NCI-H146 (cell line): Measurements from ENCODE around the gene TSEN15.
"Not testable (repeated sequence)": the region's sequence is repeated elsewhere in the genome, so short reads cannot be mapped to it uniquely, and the experiment has no call there.

Source experiments
- DNase-seq: peaks from one replicate; lab custom pipeline; 2025; lab: John Stamatoyannopoulos, UW

Gene TSEN15

GRCh38 chr1:184053881-184054280, 2.4 kb downstream of the TSEN15 start:
- DNase-seq = no peak

GRCh38 chr1:184056921-184057555, 5.5 kb downstream of the TSEN15 start:
- no peak for DNase-seq

- no peak for DNase-seq
Observed at GRCh38 chr1:184059887-184060286, 8.4 kb downstream of the TSEN15 start.

- no peak for DNase-seq
Observed at GRCh38 chr1:184060316-184060715, 8.8 kb downstream of the TSEN15 start.

- no peak for DNase-seq
Observed at GRCh38 chr1:184061396-184062003, 10.0 kb downstream of the TSEN15 start.

- no peak for DNase-seq
Observed at GRCh38 chr1:184062640-184063286, 11.2 kb downstream of the TSEN15 start.

- no peak for DNase-seq
Observed at GRCh38 chr1:184065559-184065958, 14.0 kb downstream of the TSEN15 start.

- DNase-seq = no peak
Observed at GRCh38 chr1:184068354-184068753, 16.8 kb downstream of the TSEN15 start.

GRCh38 chr1:184069675-184070074, 18.1 kb downstream of the TSEN15 start:
- DNase-seq = no peak

GRCh38 chr1:184072376-184072775, 20.8 kb downstream of the TSEN15 start:
- DNase-seq = no peak

GRCh38 chr1:184074383-184074782, 22.9 kb downstream of the TSEN15 start:
- DNase-seq = no peak

- DNase-seq = peak; percentile 24
Observed at GRCh38 chr1:184075055-184076029, 23.8 kb downstream of the TSEN15 start.

- DNase-seq = no peak
Observed at GRCh38 chr1:184078564-184079249, 27.2 kb downstream of the TSEN15 start.

- no peak for DNase-seq
Observed at GRCh38 chr1:184080309-184080708, 28.8 kb downstream of the TSEN15 start.

GRCh38 chr1:184082541-184083415, 31.2 kb downstream of the TSEN15 start:
- DNase-seq = no peak

GRCh38 chr1:184085667-184086066, 34.1 kb downstream of the TSEN15 start:
- no peak for DNase-seq

GRCh38 chr1:184088037-184088436, 36.5 kb downstream of the TSEN15 start:
- DNase-seq = no peak

GRCh38 chr1:184093071-184093470, 41.5 kb downstream of the TSEN15 start:
- DNase-seq = no peak

GRCh38 chr1:184096005-184096404, 44.5 kb downstream of the TSEN15 start:
- DNase-seq = no peak

- not testable (repeated sequence) for DNase-seq
Observed at GRCh38 chr1:184096580-184096979, 45.0 kb downstream of the TSEN15 start.

- no peak for DNase-seq
Observed at GRCh38 chr1:184101141-184101540, 49.6 kb downstream of the TSEN15 start.
